Stimulated activated naive CD4-positive, alpha-beta T cell treated with Interleukin-2 at 50 U/mL for 16 hours (primary cell): ENCODE data around the gene TCP11L2.

Experiments used
- DNase-seq: peaks from one replicate; lab custom pipeline; 2025; lab: John Stamatoyannopoulos, UW

The TCP11L2 gene

DNA sequence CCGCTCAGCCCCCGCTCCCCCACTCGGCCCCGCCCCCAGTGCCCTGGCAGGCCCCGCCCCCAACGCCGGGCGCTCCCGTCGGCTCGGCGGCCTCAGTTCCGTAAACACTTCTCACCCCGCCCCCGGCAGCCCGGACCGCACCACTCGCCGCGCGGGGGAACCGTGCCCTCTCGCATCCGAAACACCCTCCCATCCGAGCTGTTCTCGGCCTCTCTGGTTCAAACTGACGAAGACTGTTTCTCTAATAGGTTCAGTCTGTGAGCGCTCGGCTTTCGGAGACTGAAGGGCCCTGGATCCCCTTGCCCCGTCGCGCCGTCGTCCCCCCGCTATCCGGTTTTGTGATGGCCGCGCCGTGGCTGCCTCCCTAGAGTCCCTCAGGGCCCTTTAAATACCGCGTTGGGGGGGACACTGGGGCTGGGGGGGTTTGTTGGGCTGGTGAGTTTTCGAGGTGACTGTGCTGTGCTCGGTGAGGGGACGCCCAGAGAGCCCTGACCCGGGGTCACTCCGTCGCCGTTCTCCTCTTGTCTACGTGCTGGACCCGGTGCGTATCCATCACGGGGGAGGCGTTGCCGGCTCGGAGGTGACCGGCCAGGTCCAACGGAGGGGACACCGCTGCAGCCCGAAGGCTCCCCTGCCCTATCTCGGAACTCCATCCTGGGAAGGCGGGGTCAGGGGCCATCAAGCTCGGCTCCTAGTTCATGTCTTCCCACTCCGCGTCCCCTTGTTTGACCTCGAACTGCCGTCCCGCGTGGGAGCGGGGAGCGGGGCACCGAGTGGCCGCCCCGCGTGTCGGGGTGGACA is at the start of gene TCP11L2:
Gene TCP11L2, plus strand, starts transcription at position 333 of the 801 bp plus-strand sequence. CDS start 8,343 bp downstream, outside the sequence.
- DNase-seq = peak; percentile 91

DNA sequence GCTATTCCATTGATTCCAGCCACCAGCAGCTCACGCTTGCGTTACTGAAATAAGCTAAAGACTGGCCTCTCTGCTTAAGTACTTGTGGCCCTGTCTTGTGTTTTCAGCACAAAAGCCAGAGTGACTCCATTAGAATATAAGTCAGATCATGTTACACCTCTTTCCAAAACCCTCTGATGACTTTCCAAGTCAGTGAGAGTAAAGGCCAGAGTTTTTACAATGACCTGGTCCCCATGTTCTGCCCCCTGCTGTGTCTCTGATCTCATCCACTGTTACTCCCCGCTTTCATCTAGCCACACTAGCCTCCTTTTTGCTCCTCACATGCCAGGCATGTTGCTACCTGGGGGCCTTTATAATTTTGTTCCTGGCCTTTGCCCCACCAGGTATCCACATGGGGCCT is 47.8 kb upstream of the TCP11L2 start:
- DNase-seq = no peak

DNA sequence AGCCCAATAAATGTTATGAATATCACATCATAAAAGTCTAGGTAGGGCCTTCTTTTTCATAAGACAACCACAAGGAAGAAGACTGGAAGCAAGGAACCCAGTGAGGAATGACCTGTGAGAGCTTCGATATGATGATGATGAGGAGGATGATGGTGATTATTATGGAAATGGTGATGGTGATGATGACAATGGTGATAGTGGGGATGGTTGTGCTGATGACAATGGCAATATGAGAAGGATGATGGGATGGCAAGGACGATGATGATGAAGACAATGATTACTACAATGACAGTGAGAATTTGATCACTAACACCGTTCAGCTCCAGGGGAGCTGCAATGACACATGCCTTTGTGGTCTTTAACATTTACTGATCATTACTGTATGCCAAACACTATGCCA is 47.0 kb upstream of the TCP11L2 start:
- DNase-seq = no peak

DNA sequence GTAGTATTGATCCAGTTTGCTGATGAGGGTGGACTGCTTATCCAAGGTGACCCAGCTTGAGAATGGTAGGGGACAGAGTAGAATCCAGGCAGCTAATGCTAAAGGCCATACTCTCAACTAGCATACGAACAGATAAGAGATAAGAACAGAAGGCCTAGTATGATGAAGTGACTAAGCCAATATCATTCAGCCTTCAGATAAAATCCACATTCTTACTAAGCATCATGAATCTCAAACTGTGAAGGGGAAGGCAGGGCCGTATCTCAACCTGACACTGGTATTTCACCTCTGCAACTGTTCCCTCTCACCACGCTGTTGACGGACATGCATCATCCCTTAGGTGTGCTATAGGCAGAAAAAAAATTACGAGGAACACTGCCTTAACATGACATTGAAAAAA is 46.6 kb upstream of the TCP11L2 start:
- DNase-seq = no peak

DNA sequence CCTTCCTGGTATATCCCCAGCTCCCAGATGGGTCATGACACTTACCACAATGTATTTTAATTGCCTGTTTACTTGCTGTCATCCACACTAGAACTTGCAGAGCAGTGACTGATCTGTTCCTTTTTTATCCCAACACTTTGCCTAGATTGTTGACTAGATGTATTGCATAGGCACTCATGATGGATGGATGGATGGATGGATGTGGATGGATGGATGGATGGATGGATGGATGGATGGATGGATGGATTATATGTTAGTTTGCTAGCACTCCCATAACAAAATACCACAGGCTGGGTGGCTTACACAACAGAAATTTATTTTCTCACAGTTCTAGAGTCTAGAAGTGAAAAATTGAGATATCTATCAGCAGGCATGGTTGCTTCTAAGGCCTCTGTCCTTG is 46.0 kb upstream of the TCP11L2 start:
- DNase-seq = no peak

DNA sequence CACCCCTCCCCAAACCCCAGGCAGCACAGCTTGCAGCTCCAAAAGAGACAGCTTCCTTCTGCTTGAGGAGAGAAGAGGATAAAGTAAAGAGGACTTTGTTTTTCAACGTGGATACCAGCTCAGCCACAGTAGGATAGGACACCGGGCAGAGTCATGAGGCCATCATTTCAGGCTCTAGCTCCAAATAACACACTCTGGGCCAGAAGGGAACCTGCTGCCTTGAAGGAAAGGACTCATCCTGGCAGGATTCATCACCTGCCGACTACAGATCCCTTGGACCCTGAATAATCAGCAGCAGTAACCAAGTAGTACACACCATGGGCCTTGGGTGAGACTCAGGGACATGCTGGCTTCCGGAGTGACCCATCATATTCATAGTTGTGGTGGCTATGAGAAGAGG is 44.3 kb upstream of the TCP11L2 start:
- no peak for DNase-seq

DNA sequence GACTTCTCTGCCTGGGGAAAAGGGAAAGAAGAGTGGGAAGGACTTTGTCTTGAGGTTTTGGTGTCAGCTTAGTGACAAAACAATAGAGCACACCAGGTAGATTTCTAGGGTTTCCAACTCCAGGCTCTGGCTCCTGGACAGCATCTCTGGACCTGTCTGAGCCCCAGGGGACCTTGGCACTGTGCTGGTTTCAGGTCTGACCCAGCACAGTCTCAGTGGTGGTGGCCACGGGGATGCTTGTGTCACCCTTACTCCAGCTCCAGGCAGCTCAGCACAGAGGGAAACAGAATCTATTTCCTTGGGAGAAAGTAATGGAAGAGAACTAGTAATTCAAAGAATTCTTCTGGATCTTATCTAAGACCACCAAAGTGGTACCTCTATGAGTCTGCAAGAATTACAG is 43.6 kb upstream of the TCP11L2 start:
- no peak for DNase-seq

DNA sequence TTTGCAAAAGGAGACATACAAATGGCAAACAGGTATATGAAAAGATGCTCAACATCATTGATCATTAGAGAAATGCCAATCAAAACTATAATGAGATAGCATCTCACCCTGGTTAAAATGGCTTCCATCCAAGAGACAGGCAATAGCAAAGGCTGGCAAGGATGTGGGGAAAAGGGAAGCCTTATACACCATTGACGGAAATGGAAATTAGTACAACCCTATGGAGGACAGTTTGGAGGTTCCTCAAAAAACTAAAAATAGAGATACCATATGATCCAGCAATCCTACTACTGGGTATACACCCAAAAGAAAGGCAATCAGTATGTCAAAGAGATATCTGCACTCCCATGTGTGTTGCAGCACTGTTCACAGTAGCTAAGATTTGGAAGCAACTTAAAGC is 37.4 kb upstream of the TCP11L2 start:
- DNase-seq = no peak

DNA sequence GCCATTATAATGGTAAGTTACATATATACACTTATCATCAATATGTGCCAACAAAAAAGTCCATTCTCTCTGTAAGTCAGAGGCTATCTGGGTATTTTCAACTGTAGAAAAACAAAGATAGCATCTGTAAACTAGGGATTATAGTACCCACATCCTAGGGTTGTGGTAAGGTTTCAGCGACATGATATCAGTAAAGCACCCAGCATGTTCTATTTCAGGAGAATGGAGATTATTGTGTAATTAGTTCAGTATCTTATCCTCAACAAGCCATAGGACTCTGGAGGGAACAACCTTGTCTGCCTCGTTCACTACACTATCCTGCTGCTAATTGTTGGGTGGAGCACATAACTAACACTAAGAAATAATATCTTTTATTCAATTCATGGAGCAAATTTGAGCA is 35.0 kb upstream of the TCP11L2 start:
- DNase-seq = no peak

DNA sequence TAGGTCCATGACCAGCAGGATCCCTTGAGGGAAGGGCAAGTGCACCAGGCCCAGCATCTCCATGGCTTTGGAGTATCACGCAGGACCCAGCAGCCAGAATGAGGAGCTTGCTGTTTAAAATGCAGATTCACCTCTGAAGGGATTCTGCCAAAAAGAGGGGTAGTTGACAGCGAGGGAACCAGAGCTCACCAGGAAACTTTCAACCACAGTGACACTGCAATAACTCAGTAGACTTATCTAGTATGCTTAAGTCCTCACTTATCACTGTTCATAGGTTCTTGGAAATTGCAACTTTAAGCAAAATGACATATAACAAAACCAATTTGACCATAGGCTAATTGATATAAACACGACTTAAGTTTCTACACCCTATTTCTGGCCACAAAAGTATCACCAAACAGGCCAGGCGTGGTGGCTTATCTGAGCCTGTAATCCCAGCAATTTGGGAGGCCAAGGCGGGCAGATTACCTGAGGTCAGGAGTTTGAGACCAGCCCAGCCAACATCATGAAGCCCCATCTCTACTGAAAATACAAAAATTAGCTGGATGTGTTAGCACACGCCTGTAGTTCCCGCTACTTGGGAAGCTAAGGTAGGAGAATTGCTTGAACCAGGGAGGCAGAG is 33.3 kb upstream of the TCP11L2 start:
- DNase-seq = no peak

DNA sequence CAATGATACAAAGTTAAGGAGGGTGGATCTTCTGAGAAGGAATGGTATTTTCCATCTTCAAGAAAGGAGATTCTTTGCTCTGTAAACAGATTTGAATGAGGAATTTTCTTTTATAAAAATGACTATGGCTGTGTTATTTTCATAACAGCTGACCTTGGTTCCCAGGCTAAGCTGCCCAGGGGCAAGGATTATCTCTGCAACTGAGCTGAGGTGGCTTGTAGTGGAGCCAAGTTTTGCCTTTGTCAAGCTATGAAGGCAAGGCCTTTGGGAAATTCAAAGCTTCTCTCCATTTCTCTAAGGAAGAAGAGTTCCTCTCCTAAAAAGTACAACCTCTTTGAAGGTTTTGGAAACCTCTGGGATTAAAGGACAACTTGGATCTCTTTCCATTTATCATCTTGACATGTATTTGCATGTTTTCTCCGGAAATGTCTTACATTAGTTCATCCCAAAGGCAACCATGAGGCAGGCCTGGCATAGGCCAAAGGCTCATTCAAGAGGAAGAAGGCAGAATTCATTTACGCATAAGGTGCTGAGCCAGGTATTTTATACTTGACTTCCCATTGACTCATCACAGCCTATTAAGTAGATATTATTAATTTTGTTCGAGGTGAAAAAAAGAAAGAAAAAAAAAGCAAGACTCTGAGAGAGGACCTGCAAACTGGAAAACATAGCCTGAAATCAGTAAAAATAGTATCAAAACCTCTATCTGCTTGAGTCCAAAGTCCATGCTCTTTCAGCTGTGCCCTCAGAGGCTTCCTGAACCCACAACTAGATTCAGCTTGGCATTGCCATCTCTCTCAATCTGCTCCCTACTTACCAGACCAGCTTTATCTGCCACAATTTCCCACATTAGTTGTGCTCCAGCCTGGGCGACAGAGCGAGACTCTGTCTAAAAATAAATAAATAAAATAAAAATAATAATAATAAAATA is 30.7 kb upstream of the TCP11L2 start:
- DNase-seq = no peak

DNA sequence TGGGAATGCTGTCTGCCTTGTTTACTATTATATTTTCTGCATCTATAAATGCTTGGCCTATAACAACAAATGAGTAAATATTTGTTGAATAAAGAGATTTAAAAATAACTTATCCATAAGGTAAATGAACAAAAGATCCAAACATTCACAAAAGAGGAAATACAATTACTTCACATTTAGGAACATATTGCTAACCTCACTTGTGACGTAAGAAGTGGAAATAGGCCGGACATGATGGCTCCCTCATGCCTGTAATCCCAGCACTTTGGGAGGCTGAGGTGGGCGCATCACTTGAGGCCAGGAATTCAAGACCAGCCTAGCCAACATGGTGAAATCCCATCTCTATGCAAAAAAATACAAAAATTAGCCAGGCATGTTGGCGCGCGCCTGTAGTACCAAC is 29.0 kb upstream of the TCP11L2 start:
- no peak for DNase-seq

DNA sequence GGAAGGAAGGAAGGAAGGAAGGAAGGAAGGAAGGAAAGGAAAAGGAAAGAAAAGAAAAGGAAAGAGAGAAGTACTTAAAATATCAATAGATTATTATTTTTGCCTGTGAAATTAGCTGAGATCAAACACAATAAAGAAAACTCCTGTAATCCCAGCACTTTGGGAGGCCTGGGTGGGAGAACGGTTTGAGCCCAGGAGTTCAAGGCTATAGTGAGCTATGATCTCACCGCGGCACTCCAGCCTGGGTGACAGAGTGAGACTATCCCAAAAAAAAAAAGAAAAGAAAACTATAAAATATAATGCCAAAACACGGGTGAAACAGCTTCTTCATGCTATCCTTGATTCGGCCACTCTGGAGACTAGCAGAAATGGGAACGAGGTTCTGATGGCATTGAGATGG is 28.5 kb upstream of the TCP11L2 start:
- no peak for DNase-seq

DNA sequence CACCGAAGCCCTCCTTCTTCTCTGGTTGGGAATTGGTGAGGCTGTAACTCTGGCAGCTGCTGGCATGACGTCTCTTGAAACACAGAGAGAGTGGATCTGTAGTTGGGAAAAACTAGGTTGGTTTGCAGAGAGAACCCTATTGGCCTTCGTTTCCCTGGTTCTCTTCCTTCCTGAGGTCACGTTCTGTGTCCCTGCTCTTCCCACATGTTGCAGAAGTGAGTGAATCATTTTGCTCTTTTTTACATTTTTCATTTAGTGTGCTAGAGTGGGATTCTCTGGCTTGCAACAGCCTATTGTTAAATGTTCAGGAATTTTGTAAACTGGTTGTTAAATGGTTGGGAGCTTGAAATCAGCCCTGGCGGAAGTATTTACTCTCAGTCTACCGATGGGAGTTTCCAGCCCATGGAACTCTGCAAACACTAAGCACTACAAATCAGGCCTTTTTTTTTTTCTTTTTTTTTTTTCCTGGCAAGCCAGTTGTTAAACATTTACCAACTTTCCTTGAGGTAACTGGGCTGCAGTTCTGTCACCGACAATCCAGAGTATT is 27.9 kb upstream of the TCP11L2 start:
- no peak for DNase-seq

DNA sequence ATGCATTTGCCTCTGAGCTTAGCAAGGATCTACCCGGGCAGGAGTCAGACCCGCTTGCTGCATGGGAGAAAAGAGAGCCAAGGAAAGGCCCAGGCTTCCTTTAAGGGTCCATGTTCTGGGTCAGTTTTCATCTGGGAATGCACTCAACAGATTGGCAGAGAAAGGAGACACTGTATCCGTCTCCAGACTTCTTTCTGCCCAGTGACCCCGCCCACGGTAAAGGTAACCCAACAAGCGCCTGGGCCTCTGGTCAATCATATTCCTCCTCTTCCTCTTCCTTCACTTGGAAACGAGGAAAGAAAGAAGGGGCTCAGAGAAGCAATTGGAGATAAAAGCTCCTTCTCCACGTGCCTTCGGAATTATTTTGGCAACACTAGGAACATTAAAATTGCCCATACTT is 27.1 kb upstream of the TCP11L2 start:
- DNase-seq = no peak

DNA sequence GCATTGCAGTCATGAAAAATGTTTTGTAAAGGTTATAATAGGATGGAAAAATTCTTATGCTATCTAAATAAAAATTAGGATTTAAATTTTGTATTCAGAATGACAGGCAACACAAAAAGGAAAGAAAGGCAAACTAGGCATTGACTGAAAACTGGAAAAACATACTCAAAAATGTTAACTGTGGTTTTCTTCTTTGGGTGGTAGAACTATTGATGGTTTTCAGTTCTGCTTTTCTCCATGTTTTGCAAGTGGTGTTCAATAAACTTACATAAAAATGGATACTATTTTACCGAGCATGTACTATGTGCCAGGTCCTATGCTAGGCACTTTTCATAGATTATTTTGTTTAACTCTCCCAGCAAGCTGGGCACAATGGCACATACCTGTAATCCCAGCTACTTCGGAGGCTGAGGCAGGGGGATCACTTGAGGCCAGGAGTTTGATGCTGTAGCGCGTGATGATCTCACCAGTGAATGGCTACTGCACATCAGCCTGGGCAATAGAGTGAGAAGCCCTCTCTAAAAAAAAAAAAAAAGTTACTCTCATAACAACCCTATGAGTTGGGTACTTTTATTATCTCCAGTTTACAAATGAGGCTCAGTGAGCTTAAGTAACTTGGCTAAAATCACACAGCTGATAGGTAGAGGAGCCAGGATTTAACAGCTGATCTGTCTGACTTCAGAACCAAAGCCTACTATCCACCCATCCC is 26.3 kb upstream of the TCP11L2 start:
- no peak for DNase-seq

DNA sequence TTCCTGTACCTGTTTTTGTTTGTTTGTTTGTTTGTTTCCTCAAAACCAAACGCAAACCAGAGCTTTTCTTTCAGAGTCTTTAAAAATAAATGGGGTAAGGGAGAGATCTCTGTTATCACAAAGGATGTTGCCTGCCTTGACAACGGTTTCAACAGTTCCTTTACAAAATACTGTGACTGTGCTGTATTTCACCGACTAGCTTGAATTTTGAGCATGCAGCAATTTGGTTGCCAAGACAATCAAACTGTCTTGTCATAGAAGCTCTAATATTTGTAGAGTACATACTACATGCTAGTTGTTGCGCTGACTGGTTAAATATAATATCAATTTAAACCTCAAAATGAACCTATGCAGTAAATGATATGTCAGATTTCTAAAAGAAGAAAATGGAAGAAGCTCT is 22.4 kb upstream of the TCP11L2 start:
- DNase-seq = no peak

DNA sequence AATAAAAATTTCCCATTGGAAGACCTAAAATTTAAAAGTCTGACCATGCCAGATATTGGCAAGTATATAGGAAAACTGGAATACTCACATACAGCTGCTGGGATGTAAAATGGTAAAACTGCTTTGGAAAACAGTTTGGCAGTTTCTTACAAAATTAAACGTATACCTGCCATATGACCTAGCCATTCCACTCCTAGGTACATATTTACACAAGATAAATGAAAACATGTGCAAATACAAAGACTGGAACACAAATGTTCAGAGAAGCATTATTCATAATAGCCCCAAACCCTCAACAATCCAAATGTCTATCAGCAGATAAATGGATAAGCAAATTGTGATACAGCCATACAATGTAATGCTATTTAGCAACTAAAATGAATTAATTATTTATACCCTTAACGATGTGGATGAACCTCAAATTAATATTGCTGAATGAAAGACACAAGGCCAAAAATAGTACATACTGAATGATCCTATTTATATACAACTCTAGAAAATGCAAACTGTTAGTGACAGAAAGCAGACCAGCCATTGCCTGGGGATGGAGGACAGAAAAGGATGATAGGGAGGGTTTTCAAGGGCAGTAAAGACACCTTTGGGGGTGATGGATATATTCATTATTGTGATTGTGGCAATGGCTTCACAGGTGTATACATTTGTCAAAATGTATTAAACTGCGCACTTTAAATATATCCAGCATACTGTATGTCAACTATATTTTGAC is 21.3 kb upstream of the TCP11L2 start:
- DNase-seq = no peak

DNA sequence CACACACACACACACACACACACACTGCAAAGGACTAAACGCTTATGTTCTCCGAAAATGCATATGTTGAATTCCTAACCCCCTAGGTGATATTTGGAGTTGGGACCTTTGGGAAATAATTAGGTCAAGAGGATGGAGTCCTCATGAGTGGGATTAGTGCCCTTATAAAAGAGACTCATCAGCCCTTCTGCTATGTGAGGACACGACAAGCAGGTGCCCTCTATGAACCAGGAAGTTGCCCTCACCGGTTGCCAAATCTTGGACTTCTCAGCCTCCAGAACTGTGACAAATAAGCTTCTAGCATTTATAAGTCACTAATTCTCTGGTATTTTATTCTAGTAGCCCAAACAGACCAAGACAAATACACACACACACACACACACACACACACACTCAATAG is 20.7 kb upstream of the TCP11L2 start:
- no peak for DNase-seq

DNA sequence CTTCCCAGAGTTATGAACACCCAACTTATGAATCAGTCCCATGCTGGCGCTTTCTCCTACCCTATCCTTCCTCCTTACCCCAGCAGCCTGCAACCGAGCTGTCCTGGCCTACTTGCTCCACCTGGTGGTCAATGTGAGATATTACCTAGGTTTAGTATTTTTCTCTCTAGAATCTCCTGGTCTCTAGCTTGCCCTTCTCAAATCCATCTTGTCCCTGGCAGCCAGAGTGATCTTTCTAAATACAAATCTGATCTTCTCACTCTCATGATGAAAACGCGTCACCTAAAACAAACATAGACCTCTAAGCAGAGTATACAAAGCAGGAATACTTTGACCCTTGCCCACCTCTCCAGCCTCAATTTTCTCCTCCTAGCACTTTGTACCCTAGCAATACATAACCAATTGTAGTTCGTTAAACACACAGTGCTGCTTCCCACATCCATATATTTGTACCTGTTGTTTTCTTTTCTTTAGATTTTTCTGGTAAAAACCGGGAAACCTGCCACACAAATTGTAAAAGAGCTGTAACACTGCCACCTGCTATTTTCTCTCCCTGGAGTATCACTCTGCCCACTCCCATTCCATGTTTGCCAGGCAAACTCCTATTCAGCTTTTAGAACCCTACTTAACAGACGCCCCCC is 20.0 kb upstream of the TCP11L2 start:
- DNase-seq = peak; percentile 16
